ENCODE measurements around the gene MRGPRX3.

DNA sequence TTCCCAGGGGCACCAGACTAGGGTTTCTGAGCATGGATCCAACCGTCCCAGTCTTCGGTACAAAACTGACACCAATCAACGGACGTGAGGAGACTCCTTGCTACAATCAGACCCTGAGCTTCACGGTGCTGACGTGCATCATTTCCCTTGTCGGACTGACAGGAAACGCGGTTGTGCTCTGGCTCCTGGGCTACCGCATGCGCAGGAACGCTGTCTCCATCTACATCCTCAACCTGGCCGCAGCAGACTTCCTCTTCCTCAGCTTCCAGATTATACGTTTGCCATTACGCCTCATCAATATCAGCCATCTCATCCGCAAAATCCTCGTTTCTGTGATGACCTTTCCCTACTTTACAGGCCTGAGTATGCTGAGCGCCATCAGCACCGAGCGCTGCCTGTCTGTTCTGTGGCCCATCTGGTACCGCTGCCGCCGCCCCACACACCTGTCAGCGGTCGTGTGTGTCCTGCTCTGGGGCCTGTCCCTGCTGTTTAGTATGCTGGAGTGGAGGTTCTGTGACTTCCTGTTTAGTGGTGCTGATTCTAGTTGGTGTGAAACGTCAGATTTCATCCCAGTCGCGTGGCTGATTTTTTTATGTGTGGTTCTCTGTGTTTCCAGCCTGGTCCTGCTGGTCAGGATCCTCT, 41.0 kb downstream of the MRGPRX3 start:
- no peak for TF ChIP-seq CTCF (conservative IDR thresholded peaks at IDR 0.05; ENCODE audit: low read depth, low read length)
- no peak for TF ChIP-seq EZH2phosphoT487 (IDR thresholded peaks at IDR 0.05; ENCODE audit: borderline replicate concordance, low read length)
- no peak for TF ChIP-seq EZH2 (IDR thresholded peaks at IDR 0.05; ENCODE audit: low read length, unreplicated experiment)

Measured in PC-3 (cell line).